Trophoblast cell (in vitro differentiated cells and primary cell): ENCODE data around the gene ZBTB16.
A peak's percentile ranks its signal among the peaks of the same experiment; 100 is the strongest.

Source experiments
- DNase-seq, 2 donors: peaks; one replicate each; pipeline ENCODE4 v3.0.0-alpha.2; 2016
- H2AFZ ChIP-seq: 2 replicates; pipeline ENCODE4 v1.6.1; 2013; ENCODE audit warnings: low read length, moderate library complexity, mild to moderate bottlenecking; ENCODE audit not compliant: insufficient read depth, poor library complexity
- H2AK5ac ChIP-seq: 2 replicates; pipeline ENCODE4 v1.6.1; 2013; ENCODE audit warnings: mild to moderate bottlenecking, low read length
- H2BK120ac ChIP-seq: 2 replicates; pipeline ENCODE4 v1.6.1; 2013; ENCODE audit warnings: low read length, mild to moderate bottlenecking, moderate library complexity; ENCODE audit not compliant: insufficient read depth, poor library complexity
- H2BK12ac ChIP-seq: 2 replicates; pipeline ENCODE4 v1.6.1; 2013; ENCODE audit warnings: mild to moderate bottlenecking, low read length, moderate library complexity
- H2BK5ac ChIP-seq: 2 replicates; pipeline ENCODE4 v1.6.1; 2013; ENCODE audit warnings: low read length, low read depth, moderate library complexity, mild to moderate bottlenecking; ENCODE audit not compliant: poor library complexity
- H3K14ac ChIP-seq: 2 replicates; pipeline ENCODE4 v1.6.1; 2013; ENCODE audit warnings: mild to moderate bottlenecking, low read length
- H3K18ac ChIP-seq: 2 replicates; pipeline ENCODE4 v1.6.1; 2013; ENCODE audit warnings: mild to moderate bottlenecking, low read length
- H3K23ac ChIP-seq: 2 replicates; pipeline ENCODE4 v1.6.1; 2013; ENCODE audit warnings: low read length
- H3K27ac ChIP-seq: 2 replicates; pipeline ENCODE4 v1.5.1; 2013; ENCODE audit warnings: low read depth, mild to moderate bottlenecking, inconsistent platforms, low read length, moderate library complexity
- H3K27me3 ChIP-seq: 2 replicates; pipeline ENCODE4 v1.6.1; 2013; ENCODE audit warnings: inconsistent platforms, mild to moderate bottlenecking, low read length, moderate library complexity; ENCODE audit not compliant: insufficient read depth
- H3K36me3 ChIP-seq, 2 experiments: 1 replicate in 1 of 2; 2 replicates in 1 of 2; pipeline ENCODE4 v1.6.1; 2013; ENCODE audit warnings: low read length in 2 of 2, mild to moderate bottlenecking in 2 of 2, moderate library complexity in 1 of 2; ENCODE audit not compliant: insufficient read depth in 2 of 2, control insufficient read depth in 1 of 2
- H3K4ac ChIP-seq: 2 replicates; pipeline ENCODE4 v1.6.1; 2013; ENCODE audit warnings: low read depth, mild to moderate bottlenecking, low read length, moderate library complexity
- H3K4me1 ChIP-seq, 2 experiments: 1 replicate in 1 of 2; 2 replicates in 1 of 2; pipeline ENCODE4 v1.6.1; 2013; ENCODE audit warnings: low read length in 2 of 2, mild to moderate bottlenecking in 2 of 2, moderate library complexity in 1 of 2; ENCODE audit not compliant: insufficient read depth in 2 of 2, control insufficient read depth in 1 of 2
- H3K4me2 ChIP-seq: 2 replicates; pipeline ENCODE4 v1.6.1; 2013; ENCODE audit warnings: inconsistent platforms, mild to moderate bottlenecking, low read length, moderate library complexity
- H3K4me3 ChIP-seq: 2 replicates; pipeline ENCODE4 v1.5.1; 2013; ENCODE audit warnings: mild to moderate bottlenecking, low read depth, low read length, inconsistent platforms
- H3K79me1 ChIP-seq: one replicate; pipeline ENCODE4 v1.6.1; 2013; ENCODE audit warnings: low read length
- H3K79me2 ChIP-seq: 2 replicates; pipeline ENCODE4 v1.6.1; 2013; ENCODE audit warnings: low read length, mild to moderate bottlenecking; ENCODE audit not compliant: control insufficient read depth, insufficient read depth, poor library complexity
- H3K9ac ChIP-seq: 2 replicates; pipeline ENCODE4 v1.6.1; 2013; ENCODE audit warnings: mild to moderate bottlenecking, low read length
- H3K9me3 ChIP-seq: 2 replicates; pipeline ENCODE4 v1.6.1; 2013; ENCODE audit warnings: low read depth, mild to moderate bottlenecking, control low read depth, inconsistent platforms, low read length; ENCODE audit not compliant: insufficient read depth
- H4K12ac ChIP-seq: 2 replicates; pipeline ENCODE4 v1.6.1; 2013; ENCODE audit warnings: low read depth, mild to moderate bottlenecking, low read length, moderate library complexity
- H4K8ac ChIP-seq: 2 replicates; pipeline ENCODE4 v1.6.1; 2013; ENCODE audit warnings: low read depth, mild to moderate bottlenecking, low read length, moderate library complexity
- H4K91ac ChIP-seq: one replicate; pipeline ENCODE4 v1.6.1; 2013; ENCODE audit warnings: low read depth, mild to moderate bottlenecking, low read length, moderate library complexity
- WGBS: extraction: QIAGEN DNeasy Blood & Tissue Kit; methylation state at CpG from one replicate; pipeline ENCODE4 v1.1.7; 2013; ENCODE audit warnings: missing lambda C conversion rate; ENCODE audit not compliant: insufficient read length, insufficient coverage; ENCODE audit errors: extremely low coverage; 5-methylcytosine and 5-hydroxymethylcytosine counted together

The ZBTB16 gene

DNA sequence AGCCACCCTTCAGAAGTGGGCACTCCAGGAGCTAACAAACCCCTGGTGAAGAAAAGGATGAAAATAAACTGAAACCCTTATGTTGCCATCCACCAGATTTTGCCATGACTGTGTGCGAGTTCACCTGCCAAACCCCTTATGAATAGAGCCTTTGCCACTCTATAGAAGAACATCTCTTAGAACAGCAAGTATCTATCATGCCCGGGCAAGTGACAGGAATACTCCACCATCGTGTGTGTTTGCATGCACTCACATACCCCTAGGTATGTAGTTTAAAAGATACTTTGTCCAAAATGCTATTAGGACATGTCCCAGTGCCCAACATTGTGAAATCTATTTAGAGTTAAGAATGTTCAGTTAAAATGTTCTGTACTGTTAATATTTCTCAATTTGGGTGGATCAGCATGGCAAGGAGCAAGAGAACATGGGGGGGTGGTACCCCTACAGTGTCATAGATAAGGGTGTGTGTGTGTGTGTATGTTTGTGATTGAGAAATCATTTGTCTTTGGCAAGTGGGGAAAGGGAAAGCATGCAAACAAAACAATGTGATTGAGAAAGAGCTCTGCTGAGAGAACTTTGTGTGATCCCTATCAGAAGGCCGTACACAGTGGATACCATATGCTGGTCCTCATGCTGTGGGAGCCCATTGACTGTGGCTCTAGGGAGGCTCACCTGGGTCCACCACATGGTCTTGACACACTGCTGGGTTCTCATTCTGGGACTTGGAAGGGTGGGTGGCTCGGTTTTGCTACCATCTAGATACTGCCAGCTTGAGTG is 94.9 kb downstream of the ZBTB16 start:
- Histone ChIP-seq H2AFZ (no peak overlapping the region), H3K18ac (no peak overlapping the region), H3K36me3 (no peaks in the 10 kb centered on the region), H3K14ac (no peak overlapping the region), H4K8ac (no peak overlapping the region), H3K4me1 (peaks cover 5 to 10% of the 10 kb centered on the region in 2 experiments), H2BK5ac (no peak overlapping the region), H2BK120ac (no peak overlapping the region), H3K79me2 (no peaks in the 10 kb centered on the region), H2AK5ac (no peak overlapping the region), H3K9me3 (no peaks in the 10 kb centered on the region), H3K4me2 (no peak overlapping the region), H3K4me3 (no peak overlapping the region), H3K79me1 (peaks cover 5% of the 10 kb centered on the region), H4K12ac (no peak overlapping the region), H4K91ac (no peak overlapping the region), H3K27me3 (no peaks in the 10 kb centered on the region), H3K4ac (no peak overlapping the region), H3K27ac (no peak overlapping the region), H3K9ac (no peak overlapping the region), H3K23ac (no peak overlapping the region), H2BK12ac (no peak overlapping the region)
- DNase-seq: peak; percentile 16 to 68
- no CpG with 5 or more reads among the region's 5 CpGs for WGBS

DNA sequence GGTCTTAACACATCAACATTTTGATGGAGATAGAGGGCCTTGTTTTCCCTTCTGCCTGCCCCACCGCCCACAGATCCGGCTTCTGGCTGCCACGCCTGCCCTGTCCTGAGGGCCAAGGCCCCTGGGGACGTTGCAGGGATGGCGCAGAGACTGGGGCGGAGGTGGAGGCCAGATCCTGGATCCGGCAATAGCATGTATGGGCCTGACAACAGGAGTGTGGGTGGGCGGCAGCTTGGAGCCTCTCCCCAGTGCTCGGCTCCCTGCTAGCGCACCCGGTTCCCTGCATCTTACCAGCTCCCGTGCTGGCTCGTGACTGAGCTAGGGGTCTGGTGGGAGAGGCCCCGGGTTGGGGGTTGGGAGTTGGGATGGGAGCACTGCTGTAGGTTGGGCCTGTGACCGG is 95.6 kb downstream of the ZBTB16 start:
- H3K79me1 ChIP-seq: peaks cover 7% of the 10 kb centered on the region
- no peak overlapping the region for H2BK120ac ChIP-seq
- no peaks in the 10 kb centered on the region for H3K9me3 ChIP-seq
- H3K9ac ChIP-seq: no peak overlapping the region
- no peak overlapping the region for H3K4me3 ChIP-seq
- H3K18ac ChIP-seq: no peak overlapping the region
- no peak overlapping the region for H4K91ac ChIP-seq
- H2BK5ac ChIP-seq: no peak overlapping the region
- no peak overlapping the region for H4K12ac ChIP-seq
- no peak overlapping the region for H3K27ac ChIP-seq
- no peaks in the 10 kb centered on the region for H3K27me3 ChIP-seq
- H2AK5ac ChIP-seq: no peak overlapping the region
- no peak for DNase-seq
- H2AFZ ChIP-seq: peak overlapping the region; percentile 30
- H3K14ac ChIP-seq: no peak overlapping the region
- no CpG with 5 or more reads among the region's 15 CpGs for WGBS
- H2BK12ac ChIP-seq: no peak overlapping the region
- no peak overlapping the region for H4K8ac ChIP-seq
- no peaks in the 10 kb centered on the region for H3K36me3 ChIP-seq
- H3K23ac ChIP-seq: no peak overlapping the region
- H3K4me1 ChIP-seq: peaks cover 5 to 16% of the 10 kb centered on the region in 2 experiments
- H3K4me2 ChIP-seq: no peak overlapping the region
- no peaks in the 10 kb centered on the region for H3K79me2 ChIP-seq
- no peak overlapping the region for H3K4ac ChIP-seq

DNA sequence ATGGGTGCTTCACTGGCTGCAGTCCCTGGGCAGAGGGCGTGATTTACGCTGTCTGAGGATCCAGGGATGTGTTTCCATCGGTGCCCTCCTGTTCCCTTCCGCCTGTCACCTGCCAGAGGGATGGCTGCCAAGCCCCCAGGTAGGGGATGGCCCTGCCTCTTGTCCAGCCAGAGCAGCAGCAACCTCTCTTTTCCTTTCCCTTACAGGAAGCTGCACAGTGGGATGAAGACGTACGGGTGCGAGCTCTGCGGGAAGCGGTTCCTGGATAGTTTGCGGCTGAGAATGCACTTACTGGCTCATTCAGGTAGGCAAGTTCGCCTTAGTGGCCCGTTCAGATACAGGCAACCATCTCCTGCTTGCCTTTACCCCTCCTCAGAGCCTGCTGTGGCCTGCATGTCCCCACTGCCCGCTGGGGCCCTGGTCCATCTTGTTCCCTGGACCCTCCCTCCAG is 96.6 kb downstream of the ZBTB16 start:
- DNase-seq: no peak
- Histone ChIP-seq H2AK5ac (peak overlapping the region; percentile 7), H3K9ac (no peak overlapping the region), H3K27ac (no peak overlapping the region), H4K8ac (no peak overlapping the region), H3K23ac (no peak overlapping the region), H2BK12ac (peak overlapping the region; percentile 19), H4K12ac (no peak overlapping the region), H3K18ac (no peak overlapping the region), H3K4ac (no peak overlapping the region), H3K4me2 (no peak overlapping the region), H3K79me1 (peaks cover 10% of the 10 kb centered on the region), H3K14ac (peak overlapping the region; percentile 13), H3K4me3 (no peak overlapping the region), H2BK120ac (no peak overlapping the region), H3K79me2 (no peaks in the 10 kb centered on the region), H3K36me3 (no peaks in the 10 kb centered on the region), H3K9me3 (no peaks in the 10 kb centered on the region), H2BK5ac (no peak overlapping the region), H4K91ac (no peak overlapping the region), H3K4me1 (peaks cover 5 to 20% of the 10 kb centered on the region in 2 experiments), H2AFZ (no peak overlapping the region), H3K27me3 (no peaks in the 10 kb centered on the region)
- WGBS: no CpG with 5 or more reads among the region's 13 CpGs

DNA sequence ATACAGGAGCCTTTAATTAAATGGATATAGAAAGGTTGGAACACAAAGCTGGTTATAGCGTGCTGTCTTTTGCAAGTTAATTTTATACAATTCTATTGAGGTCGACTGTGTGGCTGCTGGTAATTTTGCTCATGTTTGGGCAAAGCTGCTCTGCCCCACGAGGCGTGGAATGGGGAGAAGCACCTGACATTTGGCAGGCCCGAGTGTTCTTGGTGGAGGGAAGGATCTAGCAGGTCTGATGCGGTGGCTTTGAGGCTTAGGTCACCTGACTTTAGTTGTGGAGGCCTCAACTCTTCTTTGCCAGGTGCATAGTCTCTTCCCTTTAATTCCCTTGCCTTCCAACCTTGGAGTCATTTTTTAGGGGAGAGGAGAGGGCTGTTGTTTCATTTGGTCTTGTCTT is 97.3 kb downstream of the ZBTB16 start:
- Histone ChIP-seq H3K9me3 (no peaks in the 10 kb centered on the region), H3K23ac (no peak overlapping the region), H2BK120ac (no peak overlapping the region), H2BK5ac (no peak overlapping the region), H3K9ac (no peak overlapping the region), H3K27me3 (no peaks in the 10 kb centered on the region), H3K14ac (no peak overlapping the region), H3K4me2 (no peak overlapping the region), H4K91ac (no peak overlapping the region), H3K79me2 (no peaks in the 10 kb centered on the region), H2AFZ (no peak overlapping the region), H3K36me3 (no peaks in the 10 kb centered on the region), H3K4ac (no peak overlapping the region), H4K12ac (no peak overlapping the region), H3K4me3 (no peak overlapping the region), H3K4me1 (peaks cover 5 to 21% of the 10 kb centered on the region in 2 experiments), H3K27ac (no peak overlapping the region), H3K18ac (no peak overlapping the region), H2AK5ac (no peak overlapping the region), H3K79me1 (peaks cover 11% of the 10 kb centered on the region), H4K8ac (no peak overlapping the region), H2BK12ac (no peak overlapping the region)
- WGBS: no CpG with 5 or more reads among the region's 6 CpGs
- DNase-seq: no peak
